Renal cortex interstitium (tissue), 11 donors: ENCODE measurements around the gene POLD3. TPM values are rescaled to one million over a fixed set of nuclear protein-coding genes. Genes with fewer than 3 reads are reported as not detected.
"Not testable (repeated sequence)": the region's sequence is repeated elsewhere in the genome, so short reads cannot be mapped to it uniquely, and the experiment has no call there.

Experiments
- DNase-seq, 11 donors: peaks; one replicate each; pipeline ENCODE4 v3.0.0-alpha.2; 2013; ENCODE audit warnings: low read depth in 9 of 11, low spot score in 4 of 11; ENCODE audit errors: extremely low read depth in 1 of 11
- polyA plus RNA-seq, 3 donors: library from polyadenylated mRNA; unstranded; fragments of 120-200 nt; gene quantifications; one replicate each; pipeline ENCODE4 v1.2.1, GENCODE V29; 2013; ENCODE audit not compliant: insufficient read length in 3 of 3

POLD3 gene
- polyA plus RNA-seq, 3 donors = 34.2 to 42.4 (median 35.3) TPM

- no peak for DNase-seq
Measured at GRCh38 chr11:74626604-74627003, 34.2 kb downstream of the POLD3 start.

- DNase-seq = no peak
Measured at GRCh38 chr11:74627381-74627780, 35.0 kb downstream of the POLD3 start.

DNA sequence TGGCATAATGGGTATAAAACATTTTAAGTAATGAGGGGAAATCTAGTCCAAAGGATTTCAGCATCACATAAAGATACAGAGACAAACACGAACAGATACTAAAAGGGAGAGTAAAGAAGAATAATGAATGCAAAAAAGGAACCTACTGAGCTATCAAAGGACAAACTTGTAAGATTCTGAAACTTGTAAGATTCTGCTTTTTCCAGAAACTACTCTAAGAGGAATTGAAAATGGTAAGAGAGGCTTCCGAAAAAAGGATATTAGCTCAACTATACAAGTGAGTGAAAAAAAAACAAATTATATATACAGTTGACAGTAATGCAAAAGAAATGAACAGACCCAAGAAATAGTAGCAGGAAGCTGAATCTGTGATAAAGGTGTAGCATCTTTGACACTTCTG lies 37.7 kb downstream of the POLD3 start:
- no peak for DNase-seq

- DNase-seq = no peak
Measured at GRCh38 chr11:74633406-74634393, 41.3 kb downstream of the POLD3 start.

DNA sequence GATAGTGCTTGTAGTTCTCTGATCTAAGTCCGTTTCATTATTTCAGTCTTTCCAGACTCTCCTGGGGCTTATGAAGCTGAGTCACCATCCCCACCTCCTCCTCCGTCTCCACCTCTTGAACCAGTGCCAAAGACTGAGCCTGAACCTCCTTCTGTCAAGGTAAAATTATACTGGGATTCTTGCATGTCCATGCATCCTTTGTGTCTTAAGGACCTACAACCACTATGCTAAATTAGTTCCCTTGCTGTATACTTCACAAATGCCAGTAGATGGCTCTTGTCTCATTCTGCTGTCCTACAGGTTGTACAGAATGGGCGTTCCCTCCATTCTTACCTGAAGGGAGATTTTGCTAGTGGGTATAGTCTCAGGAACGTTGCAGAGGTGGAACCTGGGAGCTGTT lies 42.2 kb downstream of the POLD3 start:
- no peak for DNase-seq

DNA sequence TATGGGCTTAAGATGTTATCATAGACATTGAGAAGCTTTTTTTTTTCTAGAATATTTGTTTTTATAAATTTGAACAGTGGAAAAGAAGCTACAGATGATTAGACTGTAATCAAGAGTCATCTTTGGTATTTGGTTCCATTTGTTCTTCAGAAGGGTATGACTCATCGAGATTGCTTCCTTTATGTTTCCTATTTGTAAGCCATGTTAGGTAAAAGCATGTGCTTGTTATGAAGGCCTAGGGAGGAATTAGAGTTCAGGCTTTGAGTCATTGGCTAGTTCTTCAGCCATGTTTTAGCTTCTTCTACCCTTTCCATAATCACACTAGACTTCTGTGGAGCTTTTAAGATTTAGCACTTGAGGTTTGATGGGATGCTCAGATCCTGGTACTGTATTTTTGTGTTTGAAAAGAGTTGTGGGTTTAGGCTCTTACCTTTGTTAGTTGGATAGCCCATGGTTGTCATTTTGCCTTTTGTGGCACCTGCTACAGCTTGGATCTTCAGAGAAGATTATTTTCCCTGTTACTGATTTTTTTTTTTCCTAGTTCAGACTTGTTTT lies 44.3 kb downstream of the POLD3 start:
- DNase-seq = no peak

- DNase-seq = no peak
Measured at GRCh38 chr11:74637700-74638099, 45.3 kb downstream of the POLD3 start.

GRCh38 chr11:74638869-74639268 lies 46.5 kb downstream of the POLD3 start:
- DNase-seq = no peak

GRCh38 chr11:74639533-74639932 lies 47.2 kb downstream of the POLD3 start:
- DNase-seq = no peak

DNA sequence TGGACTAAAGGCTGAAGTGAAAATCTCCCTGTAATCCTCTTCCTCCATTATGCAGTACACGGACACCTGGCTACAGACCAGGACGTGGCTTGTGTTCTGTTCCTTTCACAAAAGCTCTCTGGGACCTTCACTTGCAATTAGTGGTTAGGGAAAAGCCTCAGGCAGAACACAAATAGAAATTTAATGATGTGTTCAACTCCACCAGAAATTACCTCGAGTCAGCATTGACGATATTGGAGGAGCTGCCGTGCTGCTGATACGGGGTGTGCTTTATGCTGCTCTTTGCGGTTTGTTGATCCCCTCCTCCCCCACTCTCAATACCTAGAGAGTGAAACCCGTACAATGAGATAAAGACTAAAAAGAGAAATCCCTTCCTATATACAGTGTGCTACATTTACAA lies 48.9 kb downstream of the POLD3 start:
- DNase-seq = no peak

GRCh38 chr11:74641905-74642304 lies 49.5 kb downstream of the POLD3 start:
- no peak for DNase-seq

DNA sequence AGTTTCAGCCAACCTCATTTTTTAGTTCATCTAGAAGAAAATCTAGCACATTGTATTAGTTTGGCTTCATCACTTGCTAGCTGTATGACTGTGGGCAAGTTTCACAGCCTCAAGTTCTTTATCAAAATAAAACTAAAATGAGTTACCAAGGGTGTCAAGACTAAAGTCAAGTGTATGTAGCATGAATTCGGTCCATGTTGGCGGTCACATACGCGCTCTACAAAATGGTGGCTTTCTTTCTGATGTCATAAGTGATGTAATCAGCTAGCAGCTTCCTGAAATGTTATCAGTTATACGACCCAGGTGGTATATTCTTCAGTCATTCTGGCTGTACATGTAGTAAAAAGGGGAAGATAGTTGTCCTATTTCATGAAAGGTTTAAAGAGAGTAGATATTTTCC lies 50.5 kb downstream of the POLD3 start:
- DNase-seq = no peak

- no peak for DNase-seq
Measured at GRCh38 chr11:74644081-74644480, 51.7 kb downstream of the POLD3 start.

DNA sequence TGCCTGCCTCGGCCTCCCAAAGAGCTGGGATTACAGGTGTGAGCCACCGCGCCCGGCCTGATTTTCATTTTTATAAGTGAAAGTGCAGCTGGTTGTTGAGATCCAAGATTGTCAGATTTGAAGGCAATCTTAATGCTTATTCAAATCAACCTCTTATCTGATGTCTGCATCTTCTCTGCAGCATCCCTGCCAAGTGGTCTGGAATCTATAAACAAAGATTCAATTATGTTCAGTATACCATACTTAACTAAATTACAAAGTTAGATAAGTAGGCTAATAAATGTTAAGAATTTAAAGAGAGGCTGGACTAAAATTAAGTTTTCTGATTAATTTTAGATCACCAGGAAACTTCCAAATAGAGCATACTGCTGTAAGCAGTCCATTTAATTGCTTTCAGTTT lies 53.8 kb downstream of the POLD3 start:
- DNase-seq = no peak

DNA sequence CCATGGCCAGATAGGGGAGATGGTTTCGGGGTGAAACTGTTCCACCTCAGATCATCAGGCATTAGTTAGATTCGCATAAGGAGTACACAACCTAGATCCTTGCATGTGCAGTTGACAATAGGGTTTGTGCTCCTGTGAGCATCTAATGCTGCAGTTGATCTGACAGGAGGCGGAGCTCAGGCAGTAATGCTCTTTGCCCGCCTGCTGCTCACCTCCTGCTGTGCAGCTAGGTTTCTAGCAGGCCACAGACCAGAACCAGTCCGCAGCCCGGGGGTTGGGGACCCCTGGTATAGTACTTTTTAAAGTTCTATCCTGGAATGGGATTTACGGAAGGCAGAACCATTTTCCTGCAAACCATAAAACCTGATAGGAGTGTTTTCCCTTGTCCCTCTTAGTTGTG lies 54.6 kb downstream of the POLD3 start:
- no peak for DNase-seq

GRCh38 chr11:74647404-74647803 lies 55.0 kb downstream of the POLD3 start:
- DNase-seq = no peak

DNA sequence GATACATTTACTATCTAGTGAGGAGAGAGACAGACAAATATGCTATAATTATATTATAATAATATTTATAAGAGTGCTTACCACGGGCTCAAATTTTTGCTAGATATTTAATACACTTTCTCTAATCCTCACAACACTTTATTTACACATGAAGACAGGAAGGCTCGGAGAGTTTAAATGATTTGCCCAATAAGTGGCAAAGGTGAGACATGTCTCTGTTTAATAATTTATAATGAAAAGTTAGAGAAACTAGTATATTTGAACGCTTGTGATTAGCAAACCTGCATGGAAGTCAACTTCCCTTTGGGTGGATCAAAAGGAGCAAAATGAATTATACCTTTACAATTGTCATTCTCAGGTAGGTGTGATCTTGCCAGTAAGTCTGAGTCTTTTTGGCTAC lies 55.4 kb downstream of the POLD3 start:
- DNase-seq = no peak

DNA sequence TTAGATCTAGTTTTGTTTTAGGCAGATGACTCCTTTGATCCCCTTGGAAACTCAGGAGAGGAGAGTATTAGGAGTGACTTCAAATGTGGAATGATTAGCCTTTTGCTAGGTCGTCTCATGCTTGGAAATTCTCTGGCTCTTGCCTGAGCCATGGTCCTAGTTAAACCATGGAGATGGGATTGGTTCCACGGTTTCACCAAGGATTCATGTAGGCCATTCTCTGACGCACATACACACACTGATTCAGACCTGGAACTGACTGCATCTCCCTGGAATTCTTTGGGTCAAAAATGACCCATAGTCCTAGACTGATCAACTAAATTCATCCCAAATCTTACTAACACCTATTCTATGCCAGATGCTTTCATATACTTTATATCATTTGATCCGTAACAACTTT lies 56.5 kb downstream of the POLD3 start:
- DNase-seq = no peak

DNA sequence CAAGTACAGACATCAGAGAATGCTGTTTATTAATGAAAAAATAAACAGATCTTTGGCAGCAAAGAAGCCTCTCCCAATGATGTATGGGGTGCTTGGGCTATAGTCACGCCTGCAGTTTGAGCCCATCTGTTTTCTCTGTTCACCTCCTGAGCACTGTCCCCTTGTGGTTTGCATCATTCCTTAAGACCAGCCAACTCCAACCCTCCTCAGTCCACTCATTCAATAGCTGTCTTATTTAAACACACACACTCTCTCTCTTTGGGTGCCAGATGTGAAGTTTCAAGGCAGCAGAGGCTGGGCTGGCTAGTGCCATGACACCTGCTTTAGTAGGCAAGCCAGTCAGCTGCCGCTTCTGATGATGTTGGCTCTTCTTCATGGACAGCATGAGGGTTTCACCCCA lies 58.1 kb downstream of the POLD3 start:
- DNase-seq = no peak

- no peak for DNase-seq
Measured at GRCh38 chr11:74654976-74655375, 62.6 kb downstream of the POLD3 start.

DNA sequence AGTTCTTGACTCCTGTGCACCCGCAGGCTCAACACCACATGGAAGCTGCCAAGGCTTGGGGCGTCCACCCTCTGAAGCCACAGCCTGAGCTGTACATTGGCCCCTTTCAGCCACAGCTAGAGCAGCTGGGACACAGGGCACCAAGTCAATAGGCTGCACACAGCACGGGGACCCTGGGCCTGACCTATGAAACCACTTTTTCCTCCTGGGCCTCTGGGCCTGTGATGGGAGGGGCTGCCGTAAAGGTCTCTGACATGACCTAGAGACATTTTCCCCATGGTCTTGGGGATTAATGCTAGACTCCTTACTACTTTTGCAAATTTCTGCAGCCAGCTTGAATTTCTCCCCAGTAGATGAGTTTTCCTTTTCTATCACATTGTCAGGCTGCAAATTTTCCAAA lies 66.7 kb downstream of the POLD3 start:
- DNase-seq = not testable (repeated sequence)
